Measurements from ENCODE around the gene EVX2. TPM values are rescaled to one million over a fixed set of nuclear protein-coding genes. Genes with fewer than 3 reads are reported as not detected.

The EVX2 gene
- total RNA-seq = not detected in 2 replicates

GRCh38 chr2:176083796-176084261 is at the start of gene EVX2:
EVX2 (minus strand) TSS chr2:176083962; CDS start chr2:176083776, 186 bp downstream.
- no peak for DNase-seq (ENCODE audit: low read depth)

GRCh38 chr2:176133389-176133788 is 49.6 kb upstream of the EVX2 start:
- no peak for DNase-seq (ENCODE audit: low read depth)

GRCh38 chr2:176132205-176133171 is 48.7 kb upstream of the EVX2 start:
- no peak for DNase-seq (ENCODE audit: low read depth)

DNA sequence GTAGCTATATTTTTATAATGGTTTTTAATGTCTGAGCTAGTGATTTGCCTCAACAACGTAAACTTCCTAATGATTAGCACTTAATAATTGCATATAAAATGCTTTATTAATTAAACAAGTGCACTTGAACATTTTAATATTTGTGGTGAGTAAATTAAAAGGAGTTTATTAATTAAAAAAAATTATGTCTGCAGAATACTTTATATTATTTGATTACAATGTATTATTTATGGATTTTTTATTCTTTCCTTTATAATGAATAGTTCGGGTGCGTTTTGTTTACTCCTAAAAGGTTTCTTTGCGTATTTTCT is 48.0 kb upstream of the EVX2 start:
- DNase-seq (ENCODE audit: low read depth) = no peak

- no peak for DNase-seq (ENCODE audit: low read depth)
Measured at GRCh38 chr2:176130957-176131847, 47.4 kb upstream of the EVX2 start.

- no peak for DNase-seq (ENCODE audit: low read depth)
Measured at GRCh38 chr2:176130147-176130956, 46.6 kb upstream of the EVX2 start.

- DNase-seq (ENCODE audit: low read depth) = no peak
Measured at GRCh38 chr2:176129813-176130146, 46.0 kb upstream of the EVX2 start.

- peak; percentile 85 for DNase-seq (ENCODE audit: low read depth)
Measured at GRCh38 chr2:176128982-176129796, 45.4 kb upstream of the EVX2 start, which contains the start of gene HOXD8. HOXD8 (plus strand) TSS chr2:176129705; CDS start chr2:176130367, 662 bp downstream.

DNA sequence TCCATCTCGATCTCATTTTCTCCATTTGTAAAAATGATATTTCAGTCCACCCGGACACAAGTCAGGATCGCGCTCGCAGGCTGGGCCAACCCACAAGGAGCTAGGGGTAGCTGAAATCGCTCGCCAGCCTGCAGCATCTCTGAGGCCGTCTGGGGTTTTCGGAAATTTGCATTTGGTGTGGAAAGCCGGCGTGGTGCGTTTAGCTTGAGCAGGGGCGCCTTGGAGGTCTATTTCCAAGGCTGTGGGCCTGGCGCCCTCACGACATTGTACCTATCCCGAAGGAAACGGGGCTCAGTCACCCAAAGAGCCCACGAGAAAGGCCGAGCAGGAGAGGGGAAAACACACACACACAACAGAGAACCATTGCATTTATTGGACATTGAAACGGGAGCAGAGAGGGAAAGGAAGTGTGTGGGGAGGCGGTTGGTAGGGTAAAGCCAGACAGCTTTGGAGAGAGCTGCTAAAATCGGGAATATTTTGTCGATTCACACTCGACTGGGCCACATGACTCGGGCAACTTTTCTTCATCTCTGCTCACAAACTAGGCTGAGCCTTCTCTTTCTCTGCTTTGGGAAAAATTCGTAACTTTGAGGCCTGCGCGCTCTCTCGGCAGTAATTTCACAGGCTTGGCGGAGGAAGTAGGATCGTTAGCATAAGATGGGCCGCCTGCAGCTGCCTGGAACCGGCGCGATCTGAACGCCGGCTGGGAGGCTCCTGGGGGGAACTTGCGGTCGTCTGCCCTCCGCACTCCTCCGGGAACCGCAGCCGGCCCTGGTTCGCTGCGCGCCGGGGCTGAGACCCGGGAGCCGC is 44.6 kb upstream of the EVX2 start:
- no peak for DNase-seq (ENCODE audit: low read depth)

DNA sequence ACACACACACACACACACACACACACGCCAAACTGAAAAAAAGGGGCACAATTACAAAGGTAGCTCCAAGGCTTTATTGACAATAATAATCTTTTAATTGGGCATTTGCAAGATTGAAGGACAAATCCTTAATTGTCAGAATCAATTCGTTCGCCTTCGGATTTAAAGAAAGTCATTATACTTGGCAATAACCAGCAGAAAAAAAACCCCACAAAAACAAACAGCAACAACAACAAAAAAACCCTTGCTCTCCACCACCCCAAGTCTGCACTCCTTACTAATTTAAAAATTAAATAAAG is 44.0 kb upstream of the EVX2 start:
- no peak for DNase-seq (ENCODE audit: low read depth)

DNA sequence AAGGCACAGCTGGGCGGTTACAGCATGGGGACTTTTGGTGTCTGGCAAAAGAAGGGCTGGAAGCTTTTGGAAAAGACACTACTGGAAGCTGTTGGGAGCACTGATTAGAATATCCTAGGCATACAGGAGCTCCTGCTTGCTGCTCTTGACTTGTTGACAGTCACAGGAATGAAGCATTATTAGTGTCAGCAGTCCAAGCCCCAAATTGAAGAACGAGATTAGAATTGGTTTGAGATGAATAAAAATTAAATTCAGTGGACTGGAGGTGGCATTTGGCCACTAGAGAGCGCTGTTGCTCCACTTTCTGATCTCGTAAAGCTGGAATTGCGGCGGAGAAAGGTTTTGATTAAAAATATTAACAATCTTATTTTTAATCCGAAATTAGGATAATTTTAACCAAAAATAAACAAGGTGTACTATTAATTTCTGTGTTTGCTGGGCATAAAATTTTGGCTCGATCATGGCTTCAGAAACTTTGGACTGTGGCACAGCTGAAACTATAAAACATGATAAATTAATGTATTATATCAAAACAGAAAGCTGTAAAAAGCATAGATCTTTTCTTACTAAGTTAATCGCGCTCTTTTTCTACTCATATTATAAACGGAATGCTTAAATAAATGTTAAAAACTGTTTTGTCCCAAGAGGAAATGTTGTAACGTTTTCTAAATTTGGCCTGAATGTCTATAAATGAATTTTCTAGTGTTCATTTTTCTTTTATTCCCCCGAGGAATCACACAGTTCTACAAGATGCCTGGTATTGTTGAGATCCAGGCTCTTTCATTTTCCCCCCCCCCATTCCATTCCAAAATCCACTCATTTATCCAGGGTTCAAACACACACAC is 43.4 kb upstream of the EVX2 start:
- DNase-seq (ENCODE audit: low read depth) = no peak

DNA sequence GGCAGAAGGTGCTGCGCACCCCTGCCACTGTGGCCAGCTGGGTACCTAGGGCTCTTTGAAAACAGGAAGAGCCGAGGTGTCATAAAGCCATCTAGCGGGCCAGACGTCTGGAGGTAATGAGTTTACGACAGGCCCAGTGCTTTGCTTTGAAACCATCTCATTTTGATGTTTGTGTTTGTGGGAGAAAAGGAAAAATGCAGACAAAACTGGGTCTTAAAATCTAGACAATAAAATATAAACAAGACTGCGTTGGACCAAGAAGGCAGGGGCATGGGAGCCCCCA is 42.0 kb upstream of the EVX2 start:
- no peak for DNase-seq (ENCODE audit: low read depth)

DNA sequence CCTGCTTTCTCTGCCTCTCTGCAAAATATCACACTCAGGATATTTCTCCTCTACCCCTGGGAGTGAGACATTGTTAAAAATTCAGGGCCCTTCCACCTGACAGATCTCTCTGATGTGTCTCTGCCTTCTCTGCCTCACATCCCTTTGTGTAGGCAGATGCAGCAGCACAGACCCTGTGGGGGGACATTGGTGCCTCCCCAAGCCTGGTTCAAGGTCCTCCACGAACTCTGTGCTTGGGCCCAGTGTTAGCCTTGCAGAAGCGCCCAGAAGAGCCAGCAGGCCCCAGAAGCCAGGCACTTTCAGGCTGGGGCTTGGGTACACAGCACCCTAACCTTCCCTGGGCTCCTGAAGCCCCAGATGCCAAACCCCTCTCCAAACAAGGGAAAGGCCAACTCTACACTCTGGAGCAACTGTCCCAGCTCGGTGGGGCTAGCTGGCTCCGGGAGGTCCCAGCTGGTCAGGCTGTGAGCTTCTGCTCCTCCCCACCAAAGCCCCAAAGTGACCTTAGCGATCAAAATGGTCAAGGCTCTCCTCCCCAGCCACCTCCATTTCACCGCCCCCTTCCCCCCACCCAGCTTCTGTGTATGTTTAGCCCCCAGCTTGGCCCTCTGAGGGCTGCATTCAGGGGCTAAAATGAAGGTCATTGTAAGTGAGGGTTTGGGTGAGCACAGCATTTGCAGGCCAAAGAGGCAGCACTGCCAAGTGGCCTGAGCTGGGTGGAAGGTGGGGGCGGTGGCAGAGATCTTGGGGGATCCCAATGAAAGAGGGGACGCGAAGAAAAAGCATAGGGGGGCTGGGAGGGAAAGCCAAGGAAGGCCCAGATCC is 41.4 kb upstream of the EVX2 start:
- no peak for DNase-seq (ENCODE audit: low read depth)

DNA sequence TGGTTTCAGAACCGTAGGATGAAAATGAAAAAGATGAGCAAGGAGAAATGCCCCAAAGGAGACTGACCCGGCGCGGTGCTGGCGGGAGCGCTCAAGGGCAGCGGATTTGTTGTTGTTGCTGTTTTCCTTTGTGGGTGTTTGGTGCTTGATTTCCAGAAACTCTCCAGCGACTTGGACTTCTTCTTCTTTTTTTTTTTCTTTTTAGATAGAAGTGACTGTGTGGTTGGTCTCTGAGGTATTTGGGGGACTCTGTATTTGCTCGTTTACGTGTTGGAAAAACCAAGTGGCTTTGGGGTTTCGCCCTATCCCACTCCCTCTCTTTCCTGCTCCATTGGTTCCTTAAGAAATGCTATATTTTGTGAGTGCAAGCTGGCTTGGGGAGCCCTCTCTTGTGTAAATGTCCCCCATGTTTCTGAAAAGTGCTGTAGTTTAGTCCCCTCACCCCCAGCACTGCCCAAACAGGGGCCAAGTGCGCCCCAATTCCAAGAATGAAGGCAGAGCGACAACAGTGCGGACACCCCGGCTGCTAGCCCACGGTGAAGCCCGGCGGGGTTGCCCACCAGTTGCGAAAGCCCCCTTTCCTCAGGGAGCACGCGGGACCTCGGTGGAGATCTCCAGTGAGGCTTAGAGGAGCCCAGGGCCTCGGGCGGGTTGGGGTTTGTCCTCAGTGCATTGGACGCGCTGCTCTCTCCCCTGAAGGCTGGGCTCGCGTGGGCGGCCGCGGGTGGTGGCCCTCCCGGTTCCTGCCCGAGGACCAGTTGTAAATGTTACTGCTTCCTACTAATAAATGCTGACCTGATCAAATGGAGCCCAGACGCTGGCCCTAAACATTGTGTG is 40.6 kb upstream of the EVX2 start:
- DNase-seq (ENCODE audit: low read depth) = no peak

DNA sequence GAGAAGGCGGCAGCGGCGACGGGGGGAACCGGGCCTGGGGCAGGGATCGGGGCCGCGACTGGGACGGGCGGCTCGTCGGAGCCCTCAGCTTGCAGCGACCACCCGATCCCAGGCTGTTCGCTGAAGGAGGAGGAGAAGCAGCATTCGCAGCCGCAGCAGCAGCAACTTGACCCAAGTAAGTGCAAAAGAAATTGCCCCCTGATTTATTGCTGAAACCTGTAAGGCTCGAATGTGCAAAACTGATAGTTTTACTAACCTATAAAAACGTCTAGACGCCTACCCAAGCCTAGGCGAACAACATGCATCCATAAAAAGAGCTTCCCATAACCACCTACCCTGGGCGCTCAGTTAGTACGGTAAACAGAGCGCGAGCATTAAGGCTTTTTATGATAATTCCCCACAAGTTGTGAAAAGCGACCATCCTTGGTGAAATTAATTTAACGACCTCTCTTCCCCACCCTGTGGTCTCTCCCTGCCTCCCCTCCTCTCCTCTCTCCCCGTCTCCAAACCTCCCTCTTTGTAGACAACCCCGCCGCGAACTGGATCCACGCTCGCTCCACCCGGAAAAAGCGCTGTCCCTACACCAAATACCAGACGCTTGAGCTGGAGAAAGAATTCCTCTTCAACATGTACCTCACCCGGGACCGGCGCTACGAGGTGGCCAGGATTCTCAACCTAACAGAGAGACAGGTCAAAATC is 39.8 kb upstream of the EVX2 start:
- DNase-seq (ENCODE audit: low read depth) = no peak

GRCh38 chr2:176122683-176123410 is 39.1 kb upstream of the EVX2 start, which contains the start of gene HOXD9:
HOXD9 (plus strand) TSS chr2:176122719; CDS start chr2:176122769, 50 bp downstream.
- no peak for DNase-seq (ENCODE audit: low read depth)

Data from renal cortical epithelial cell (primary cell).